Measurements from ENCODE around the gene ARHGAP28. TPM values are rescaled to one million over a fixed set of nuclear protein-coding genes. Genes with fewer than 3 reads are reported as not detected.

The ARHGAP28 gene
- total and polyA plus RNA-seq, 2 experiments from 2014 or later = 13.6 to 23.7 TPM

- H3K9me3 ChIP-seq (ENCODE audit: low read depth) = no peaks in the 10 kb centered on the region
- H3K27me3 ChIP-seq = no peaks in the 10 kb centered on the region
- no peak for DNase-seq (ENCODE audit: low read depth in 1 of 2, low spot score in 1 of 2)
- H3K4me1 ChIP-seq (ENCODE audit: low read depth) = no peaks in the 10 kb centered on the region
- H3K27ac ChIP-seq = no peak overlapping the region
- no peak overlapping the region for H3K4me3 ChIP-seq
- no peaks in the 10 kb centered on the region for H3K36me3 ChIP-seq
- TF ChIP-seq CTCF (IDR thresholded peaks at IDR 0.05; ENCODE audit: low read depth, low read length) = no peak
These were observed 171.9 kb downstream of the ARHGAP28 start for GRCh38 chr18:6901286-6901926.

- DNase-seq (ENCODE audit: low read depth in 1 of 2, low spot score in 1 of 2) = no peak
- no peak overlapping the region for H3K4me3 ChIP-seq
These were observed 187.6 kb downstream of the ARHGAP28 start for GRCh38 chr18:6917072-6917471.

GRCh38 chr18:6920099-6920955, 190.8 kb downstream of the ARHGAP28 start:
- H3K27ac ChIP-seq = no peak overlapping the region
- peak; percentile 73 to 82 for DNase-seq (ENCODE audit: low read depth in 1 of 2, low spot score in 1 of 2)
- H3K9me3 ChIP-seq (ENCODE audit: low read depth) = no peaks in the 10 kb centered on the region
- no peaks in the 10 kb centered on the region for H3K4me1 ChIP-seq (ENCODE audit: low read depth)
- H3K36me3 ChIP-seq = no peaks in the 10 kb centered on the region
- H3K4me3 ChIP-seq = no peak overlapping the region
- peak; percentile 92 for TF ChIP-seq CTCF (IDR thresholded peaks at IDR 0.05; ENCODE audit: low read depth, low read length)
- no peaks in the 10 kb centered on the region for H3K27me3 ChIP-seq

More at GRCh38 chr18:6917072-6917471, 187.6 kb downstream of the ARHGAP28 start:
- H3K27ac ChIP-seq = no peak overlapping the region
- H3K36me3 ChIP-seq = no peaks in the 10 kb centered on the region
- TF ChIP-seq CTCF (IDR thresholded peaks at IDR 0.05; ENCODE audit: low read depth, low read length) = no peak
- H3K27me3 ChIP-seq = no peaks in the 10 kb centered on the region
- H3K4me1 ChIP-seq (ENCODE audit: low read depth) = no peaks in the 10 kb centered on the region
- no peaks in the 10 kb centered on the region for H3K9me3 ChIP-seq (ENCODE audit: low read depth)

GRCh38 chr18:6921571-6921970, 192.1 kb downstream of the ARHGAP28 start:
- no peaks in the 10 kb centered on the region for H3K9me3 ChIP-seq (ENCODE audit: low read depth)
- H3K27me3 ChIP-seq = no peaks in the 10 kb centered on the region
- no peaks in the 10 kb centered on the region for H3K36me3 ChIP-seq
- no peaks in the 10 kb centered on the region for H3K4me1 ChIP-seq (ENCODE audit: low read depth)
- no peak overlapping the region for H3K27ac ChIP-seq
- no peak for TF ChIP-seq CTCF (IDR thresholded peaks at IDR 0.05; ENCODE audit: low read depth, low read length)
- H3K4me3 ChIP-seq = no peak overlapping the region
- DNase-seq (ENCODE audit: low read depth in 1 of 2, low spot score in 1 of 2) = no peak

GRCh38 chr18:6923220-6923619, 193.7 kb downstream of the ARHGAP28 start:
- Histone ChIP-seq H3K4me3 (no peak overlapping the region), H3K27ac (no peak overlapping the region), H3K36me3 (no peaks in the 10 kb centered on the region), H3K9me3 (ENCODE audit: low read depth) (no peaks in the 10 kb centered on the region), H3K4me1 (ENCODE audit: low read depth) (no peaks in the 10 kb centered on the region), H3K27me3 (no peaks in the 10 kb centered on the region)
- no peak for DNase-seq (ENCODE audit: low read depth in 1 of 2, low spot score in 1 of 2)
- TF ChIP-seq CTCF (IDR thresholded peaks at IDR 0.05; ENCODE audit: low read depth, low read length) = no peak

All from cardiac muscle cell (in vitro differentiated cells and primary cell).